Left lung (tissue), 10 donors: ENCODE data around the gene DHX32. TPM values are rescaled to one million over a fixed set of nuclear protein-coding genes. Genes with fewer than 3 reads are reported as not detected.

ENCODE experiments used
- ATAC-seq: fragments of 200-7000 bp; cut with Tn5 transposase; one replicate; pipeline ENCODE4 v1.9.1; 2020; ENCODE audit warnings: moderate library complexity
- DNase-seq, 4 donors: peaks; one replicate each; pipeline ENCODE4 v3.0.0-alpha.2; 2013 to 2020
- H3K27ac ChIP-seq, 2 donors: fragments of 200-600 bp; sonication (generic) in 1 of 2; one replicate each; pipeline versions ENCODE4 v1.5.0 to v1.8.0; 2020 to 2021
- H3K27me3 ChIP-seq, 2 donors: fragments of 200-600 bp; sonication (generic) in 1 of 2; one replicate each; pipeline versions ENCODE4 v1.5.0 to v1.8.0; 2020 to 2021
- H3K36me3 ChIP-seq, 2 donors: fragments of 200-600 bp; sonication (generic) in 1 of 2; one replicate each; pipeline versions ENCODE4 v1.5.0 to v1.8.0; 2020 to 2021
- H3K4me1 ChIP-seq, 2 donors: fragments of 200-600 bp; one replicate each; pipeline ENCODE4 v1.8.0; 2021
- H3K4me3 ChIP-seq, 2 donors: fragments of 200-600 bp; sonication (generic) in 1 of 2; one replicate each; pipeline versions ENCODE4 v1.5.0 to v1.8.0; 2020 to 2021; ENCODE audit warnings: mild to moderate bottlenecking in 1 of 2
- H3K9me3 ChIP-seq, 2 donors: fragments of 200-600 bp; sonication (generic) in 1 of 2; one replicate each; pipeline versions ENCODE4 v1.5.0 to v1.8.0; 2020 to 2021
- CTCF ChIP-seq, 2 donors: fragments of 200-600 bp; sonication (generic) in 1 of 2; IDR thresholded peaks; one replicate each; pipeline versions ENCODE4 v1.5.0 to v1.8.0; 2021; ENCODE audit warnings: antibody characterized with exemption in 2 of 2
- intact Hi-C, 2 donors: fragments of 100-400 bp; cut with DNase I; formaldehyde crosslinking; loops; one replicate each; pipeline versions ENCODE4 v1.11.2 to v1.14.2; 2022
- polyA plus RNA-seq, 6 donors: library from polyadenylated mRNA; unstranded; fragments of 120-200 nt; gene quantifications; one replicate each; pipeline ENCODE4 v1.2.1, GENCODE V29; 2013; ENCODE audit not compliant: insufficient read length in 6 of 6
- total RNA-seq, 2 donors: library from RNA; stranded (reverse); fragmentation: NEBNext Ultra II Directional; extraction: Animal tissue kit (Norgen Biotek cat#: 25700); gene quantifications; one replicate each; pipeline ENCODE4 v1.2.1, GENCODE V29; 2021
- donor health status: DM: no; HTN: yes; CAD: no.
- donor health status: DM: no; HTN: no; CAD: no.

Gene DHX32
- total and polyA plus RNA-seq, 8 donors = 26.2 to 32.0 (median 27.7) TPM

DNA sequence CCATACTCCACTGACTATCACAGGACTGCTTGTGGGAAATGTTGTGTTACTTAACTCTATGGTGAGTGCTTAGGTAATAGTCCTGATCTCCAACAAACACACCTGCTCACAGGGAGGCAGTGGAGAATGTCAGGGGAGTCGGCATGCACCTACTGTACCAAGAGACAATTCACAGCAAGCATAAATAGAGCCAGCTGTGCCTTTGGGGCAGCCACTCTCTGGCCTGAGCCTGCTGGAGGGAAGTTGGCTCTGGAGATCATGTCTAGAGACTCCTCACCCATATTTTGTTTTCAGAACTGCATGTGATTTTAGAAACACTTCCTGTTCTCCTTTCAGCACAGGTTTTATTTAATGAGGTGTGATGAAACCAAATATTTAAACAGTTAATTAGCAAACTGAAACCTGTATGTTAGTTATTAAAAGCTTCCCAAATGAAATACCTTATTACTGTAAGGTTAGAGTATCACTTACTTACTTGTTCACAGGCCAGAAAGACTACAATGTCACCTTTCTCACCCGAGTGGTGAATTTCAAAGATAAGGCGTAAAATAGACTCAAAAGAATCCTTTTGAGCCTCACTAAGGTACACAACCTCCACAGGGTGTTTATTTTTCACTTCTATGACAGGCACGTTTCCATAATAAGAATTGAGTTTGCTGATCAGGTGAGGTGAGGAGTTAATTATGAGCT, 21.8 kb downstream of the DHX32 start:
- no peak overlapping the region for H3K27ac ChIP-seq
- intact Hi-C loops = no loop called here

DNA sequence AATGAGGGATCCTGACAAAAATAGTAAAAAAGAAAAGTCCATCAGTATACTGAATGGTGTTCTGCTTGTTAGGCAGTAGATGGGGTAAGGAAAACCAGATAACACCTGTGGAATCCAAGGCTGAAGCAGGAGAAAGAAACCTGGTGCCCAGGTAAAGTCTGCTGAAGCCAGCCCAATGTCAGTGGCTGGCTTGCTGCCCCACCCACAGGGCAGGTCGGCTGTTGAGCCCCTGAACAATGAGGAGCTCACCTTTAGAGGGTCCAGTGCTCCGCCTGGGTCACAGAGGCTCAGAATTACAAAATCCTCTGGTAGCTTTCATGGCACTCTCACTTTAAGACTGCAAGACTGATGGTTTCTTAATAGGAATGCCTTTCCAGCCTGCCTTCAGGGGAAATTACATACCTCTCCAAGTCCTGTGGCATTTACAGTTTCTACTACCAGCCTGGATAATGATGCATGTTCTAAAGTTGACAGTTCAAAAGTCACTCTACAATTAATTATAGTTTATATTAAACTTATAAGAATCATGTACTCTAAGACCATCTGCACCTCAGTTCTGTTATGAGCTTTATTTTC, 23.8 kb downstream of the DHX32 start:
- no peak for TF ChIP-seq CTCF (IDR thresholded peaks at IDR 0.05)
- intact Hi-C loops = no loop called here
- DNase-seq = no peak

More for the DNA sequence above, 21.8 kb downstream of the DHX32 start:
- DNase-seq (no peak), ATAC-seq (peak; percentile 81)
- Histone ChIP-seq H3K36me3 (peaks cover 0 to 13% of the 10 kb centered on the region in 2 donors), H3K27me3 (no peaks in the 10 kb centered on the region), H3K9me3 (no peaks in the 10 kb centered on the region), H3K4me1 (no peaks in the 10 kb centered on the region), H3K4me3 (no peak overlapping the region)
- no peak for TF ChIP-seq CTCF (IDR thresholded peaks at IDR 0.05)

GRCh38 chr10:125852487-125852886, 28.6 kb downstream of the DHX32 start:
- DNase-seq (no peak), ATAC-seq (no peak)
- no peak overlapping the region for H3K4me3 ChIP-seq
- H3K4me1 ChIP-seq = no peaks in the 10 kb centered on the region
- H3K36me3 ChIP-seq = peaks cover 0 to 60% of the 10 kb centered on the region in 2 donors
- H3K27ac ChIP-seq = no peak overlapping the region
- no peak for TF ChIP-seq CTCF (IDR thresholded peaks at IDR 0.05)
- no peaks in the 10 kb centered on the region for H3K27me3 ChIP-seq
- H3K9me3 ChIP-seq = no peaks in the 10 kb centered on the region
- intact Hi-C loops = no loop called here

More for the DNA sequence above, 23.8 kb downstream of the DHX32 start:
- Histone ChIP-seq H3K27me3 (no peaks in the 10 kb centered on the region), H3K4me3 (no peak overlapping the region), H3K27ac (no peak overlapping the region), H3K4me1 (no peaks in the 10 kb centered on the region), H3K9me3 (no peaks in the 10 kb centered on the region), H3K36me3 (peaks cover 0 to 21% of the 10 kb centered on the region in 2 donors)
- ATAC-seq = no peak

GRCh38 chr10:125850766-125851731, 30.0 kb downstream of the DHX32 start:
- Histone ChIP-seq H3K36me3 (peaks cover 0 to 62% of the 10 kb centered on the region in 2 donors), H3K27me3 (no peaks in the 10 kb centered on the region), H3K27ac (no peak overlapping the region), H3K9me3 (no peaks in the 10 kb centered on the region), H3K4me1 (no peaks in the 10 kb centered on the region), H3K4me3 (no peak overlapping the region)
- no peak for ATAC-seq
- intact Hi-C loops = no loop called here
- no peak for TF ChIP-seq CTCF (IDR thresholded peaks at IDR 0.05)
- no peak for DNase-seq

DNA sequence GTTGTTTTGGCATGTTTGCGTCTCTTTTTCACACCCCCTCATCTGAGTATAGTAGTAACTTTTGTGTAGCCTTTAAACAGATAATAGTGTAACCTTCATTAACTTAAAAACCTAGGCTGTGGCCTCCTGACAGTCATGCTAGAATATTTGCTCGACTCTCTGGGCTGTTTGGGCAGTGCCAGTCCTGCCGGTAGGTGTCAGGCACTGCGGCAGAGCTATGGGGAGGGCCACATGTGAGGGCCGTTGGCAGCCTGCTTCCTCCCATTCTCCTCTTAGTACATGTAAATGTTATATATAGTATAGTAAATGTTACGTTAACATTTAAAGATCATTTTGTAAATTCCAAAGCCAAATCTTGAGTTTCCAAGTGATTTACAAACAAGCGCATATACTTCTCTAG, 31.6 kb downstream of the DHX32 start:
- peaks cover 0 to 68% of the 10 kb centered on the region in 2 donors for H3K36me3 ChIP-seq
- no peak for ATAC-seq

More for the DNA sequence above, 31.6 kb downstream of the DHX32 start:
- no peak overlapping the region for H3K4me3 ChIP-seq
- intact Hi-C loops = no loop called here
- no peaks in the 10 kb centered on the region for H3K27me3 ChIP-seq
- no peak overlapping the region for H3K27ac ChIP-seq
- H3K4me1 ChIP-seq = no peaks in the 10 kb centered on the region
- no peak for DNase-seq
- no peak for TF ChIP-seq CTCF (IDR thresholded peaks at IDR 0.05)
- H3K9me3 ChIP-seq = no peaks in the 10 kb centered on the region
